GM21825 (cell line): Measurements from ENCODE around the gene GEMIN7.

Source experiments
- ATAC-seq: cut with Tn5 transposase; IDR thresholded peaks from one replicate; pipeline ENCODE4 v1.9.1; 2021; ENCODE audit warnings: mild to moderate bottlenecking, moderate library complexity; ENCODE audit not compliant: unreplicated experiment

Gene GEMIN7

GRCh38 chr19:45079063-45079910 is at the start of gene GEMIN7:
TSS of gene GEMIN7 (plus strand) at chr19:45079260. CDS start at chr19:45090115, 10,855 bp downstream.
- ATAC-seq = peak; percentile 28

- no peak for ATAC-seq
Observed at GRCh38 chr19:45030825-45031224, 48.2 kb upstream of the GEMIN7 start.

- ATAC-seq = no peak
Observed at GRCh38 chr19:45032421-45032820, 46.6 kb upstream of the GEMIN7 start.

GRCh38 chr19:45035755-45036154 is 43.3 kb upstream of the GEMIN7 start:
- ATAC-seq = no peak

GRCh38 chr19:45037393-45038169 is 41.5 kb upstream of the GEMIN7 start:
- ATAC-seq = no peak

GRCh38 chr19:45038931-45039893 is 39.8 kb upstream of the GEMIN7 start, which contains the start of gene CLASRP:
TSS of gene CLASRP (plus strand) at chr19:45039045. CDS start at chr19:45040213, 1,168 bp downstream.
- peak; percentile 81 for ATAC-seq

- ATAC-seq = no peak
Observed at GRCh38 chr19:45040059-45040771, 38.8 kb upstream of the GEMIN7 start.

- ATAC-seq = no peak
Observed at GRCh38 chr19:45041125-45041524, 37.9 kb upstream of the GEMIN7 start.

- ATAC-seq = no peak
Observed at GRCh38 chr19:45045671-45046353, 33.2 kb upstream of the GEMIN7 start.

- no peak for ATAC-seq
Observed at GRCh38 chr19:45046355-45046754, 32.7 kb upstream of the GEMIN7 start.

- ATAC-seq = no peak
Observed at GRCh38 chr19:45047188-45047797, 31.8 kb upstream of the GEMIN7 start.

GRCh38 chr19:45049073-45049736 is 29.9 kb upstream of the GEMIN7 start:
- no peak for ATAC-seq

GRCh38 chr19:45050036-45050435 is 29.0 kb upstream of the GEMIN7 start:
- no peak for ATAC-seq

GRCh38 chr19:45051929-45052579 is 27.0 kb upstream of the GEMIN7 start:
- no peak for ATAC-seq

GRCh38 chr19:45056831-45057230 is 22.2 kb upstream of the GEMIN7 start:
- ATAC-seq = no peak

- ATAC-seq = no peak
Observed at GRCh38 chr19:45057444-45057843, 21.6 kb upstream of the GEMIN7 start.

- no peak for ATAC-seq
Observed at GRCh38 chr19:45058622-45059159, 20.4 kb upstream of the GEMIN7 start.
